Endothelial cell of umbilical vein (primary cell): ENCODE results near the gene KLHL25. TPM values are rescaled to one million over a fixed set of nuclear protein-coding genes. Genes with fewer than 3 reads are reported as not detected.
A peak's percentile ranks its signal among the peaks of the same experiment; 100 is the strongest.

Experiments
- Bru-seq: library from RNA; stranded (reverse); fragments of 400-500 nt; gene quantifications from one replicate; lab custom pipeline; 2021; lab: Mats Ljungman, UMichigan
- BruChase-seq, 2 experiments: library from RNA; stranded (reverse); fragments of 400-500 nt; gene quantifications; one replicate each; lab custom pipeline; 2021; lab: Mats Ljungman, UMichigan
- BruUV-seq: library from RNA; stranded (reverse); fragments of 400-500 nt; replicated peaks from 2 replicates; lab custom pipeline; 2021; lab: Mats Ljungman, UMichigan
- CTCF ChIA-PET: fragments of 300-600, 350-600 bp; sonication (Branson Sonifier 250); formaldehyde crosslinking; loops from one replicate; lab custom pipeline; 2021; ENCODE audit warnings: antibody characterized with exemption, inconsistent platforms; lab: Charles Lee
- POLR2A ChIA-PET: fragments of 300-600, 350-600 bp; sonication (Branson Sonifier 250); formaldehyde crosslinking; loops from one replicate; lab custom pipeline; 2021; ENCODE audit warnings: antibody characterized with exemption, inconsistent platforms; lab: Charles Lee
- DNase-seq: peaks from one replicate; pipeline ENCODE4 v3.0.0-alpha.2; 2011; ENCODE audit warnings: low read depth, low spot score
- FAIRE-seq: peaks from 2 replicates; lab custom pipeline; 2011; peaks lifted over from hg19 to GRCh38; lab: Jason Lieb, UNC
- H2AFZ ChIP-seq: 2 replicates; pipeline ENCODE4 v1.6.0; 2012; ENCODE audit warnings: low read depth, low read length, control low read depth, inconsistent platforms
- H3K27ac ChIP-seq: 2 replicates; pipeline ENCODE4 v1.5.1; 2011; ENCODE audit warnings: low read depth, mild to moderate bottlenecking, control low read depth, low read length, moderate library complexity; ENCODE audit not compliant: insufficient read depth
- H3K27me3 ChIP-seq, 2 experiments: 2 replicates each; pipeline versions ENCODE4 v1.6.0 to v1.6.1; 2011; ENCODE audit warnings: low read length in 2 of 2, mixed read lengths in 1 of 2; ENCODE audit not compliant: control insufficient read depth in 2 of 2, insufficient read depth in 2 of 2
- H3K36me3 ChIP-seq, 2 experiments: 2 replicates in 1 of 2; 3 replicates in 1 of 2; pipeline ENCODE4 v1.5.1; 2011; ENCODE audit warnings: low read length in 2 of 2, mild to moderate bottlenecking in 1 of 2, moderate library complexity in 1 of 2; ENCODE audit not compliant: control insufficient read depth in 2 of 2, insufficient read depth in 2 of 2; ENCODE audit errors: extremely low read depth in 1 of 2
- H3K4me1 ChIP-seq: 3 replicates; pipeline ENCODE4 v1.5.1; 2011; ENCODE audit warnings: mild to moderate bottlenecking, low read length; ENCODE audit not compliant: control insufficient read depth, insufficient read depth; ENCODE audit errors: extremely low read depth
- H3K4me2 ChIP-seq: 2 replicates; pipeline ENCODE4 v1.6.1; 2011; ENCODE audit warnings: low read length, control low read depth, mixed read lengths; ENCODE audit not compliant: insufficient read depth
- H3K4me3 ChIP-seq, 3 experiments: fragments of 200-600 bp in 1 of 3; sonication (generic), shearing (Covaris generic) in 1 of 3; replicated peaks in 1 of 3; 2 replicates each; pipeline ENCODE4 v1.5.1; 2011 to 2016; ENCODE audit warnings: control low read depth in 3 of 3, low read length in 3 of 3, mild to moderate bottlenecking in 2 of 3, inconsistent platforms in 1 of 3, low read depth in 1 of 3, moderate library complexity in 1 of 3; ENCODE audit not compliant: insufficient read depth in 1 of 3
- H3K79me2 ChIP-seq: 2 replicates; pipeline ENCODE4 v1.6.0; 2012; ENCODE audit warnings: low read length, inconsistent platforms; ENCODE audit not compliant: control insufficient read depth, insufficient read depth
- H3K9ac ChIP-seq: replicated peaks from 2 replicates; pipeline ENCODE3; 2011; ENCODE audit warnings: low read length, control low read depth; ENCODE audit not compliant: insufficient read depth; ENCODE audit errors: extremely low read depth
- H3K9me1 ChIP-seq: replicated peaks from 3 replicates; pipeline ENCODE4 v1.6.0; 2011; ENCODE audit warnings: mild to moderate bottlenecking, low read length; ENCODE audit not compliant: control insufficient read depth, insufficient read depth; ENCODE audit errors: extremely low read depth
- H3K9me3 ChIP-seq: replicated peaks from 2 replicates; pipeline ENCODE4 v1.5.1; 2012; ENCODE audit warnings: low read length, inconsistent platforms; ENCODE audit not compliant: control insufficient read depth, insufficient read depth
- H4K20me1 ChIP-seq: replicated peaks from 2 replicates; pipeline ENCODE3; 2011; ENCODE audit warnings: mild to moderate bottlenecking, low read length; ENCODE audit not compliant: control insufficient read depth, insufficient read depth; ENCODE audit errors: extremely low read depth
- CTCF ChIP-seq, 2 donors: IDR thresholded peaks; 1 replicate in 1 of 2; 2 replicates in 1 of 2; pipeline ENCODE4 v1.5.1; 2011; ENCODE audit warnings: low read length in 2 of 2, mild to moderate bottlenecking in 2 of 2, moderate library complexity in 2 of 2, control low read depth in 1 of 2, inconsistent platforms in 1 of 2, low read depth in 1 of 2; ENCODE audit not compliant: insufficient read depth in 1 of 2; ENCODE audit errors: extremely low read depth in 1 of 2
- POLR2A ChIP-seq: IDR thresholded peaks from 2 replicates; pipeline ENCODE4 v1.6.1; 2012; ENCODE audit warnings: low read depth, mild to moderate bottlenecking, control low read depth, low read length
- POLR2AphosphoS5 ChIP-seq: IDR thresholded peaks from 2 replicates; pipeline ENCODE4 v1.6.1; 2012; ENCODE audit warnings: low read depth, mild to moderate bottlenecking, control low read depth, low read length, moderate library complexity; ENCODE audit not compliant: insufficient read depth
- dilution Hi-C: fragments of 300-500 bp; cut with MboI; formaldehyde crosslinking; loops from one replicate; pipeline ENCODE4 v1.15.0; 2019; ENCODE audit warnings: low sequenced_read_pairs; ENCODE audit not compliant: extremely low pct_ligation_motif_present
- intact Hi-C: fragments of 100-400 bp; cut with micrococcal nuclease; formaldehyde crosslinking; loops from one replicate; pipeline ENCODE4 v1.10.0; 2022
- long read RNA-seq: library from polyadenylated mRNA; stranded (forward); transcript quantifications from one replicate; pipeline ENCODE4 v2.0.0, GENCODE V29; 2021
- polyA minus RNA-seq, 3 experiments: library from RNA; depleted of rRNA, polyadenylated mRNA; stranded (reverse); fragments of >200 nt; gene quantifications; 1 replicate in 1 of 3; 2 replicates in 2 of 3; pipeline ENCODE4 v1.2.3, GENCODE V29; 2011
- polyA plus RNA-seq, 4 experiments: library from polyadenylated mRNA; depleted of rRNA in 3 of 4; stranded (reverse) in 3 of 4; unstranded in 1 of 4; fragments of >200 nt; gene quantifications; 2 replicates each; pipeline versions ENCODE4 v1.2.1 to v1.2.3, GENCODE V29; 2011 to 2012; ENCODE audit warnings: missing spikeins in 1 of 4
- total RNA-seq: library from RNA; stranded (reverse); gene quantifications from 2 replicates; pipeline ENCODE4 v1.2.3, GENCODE V29; 2021

The KLHL25 gene
- total RNA-seq (5.2 and 5.4 TPM in 2 replicates), polyA plus RNA-seq (6.4 and 6.8 TPM in 2 replicates), polyA minus RNA-seq (5.2 and 5.7 TPM in 2 replicates), Bru-seq, nascent RNA (percentile 46 among the genes with signal in this experiment), BruChase-seq, experiment 1, labeled RNA remaining after a 6-hour chase (percentile 58 among the genes with signal in this experiment), BruChase-seq, experiment 2, labeled RNA remaining after a 2-hour chase (percentile 58 among the genes with signal in this experiment)
- 4.2 and 4.8 TPM in 2 replicates for polyA plus RNA-seq (2011; cell fraction: cytosol; rRNA removed)
- 6.1 and 6.3 TPM in 2 replicates for polyA plus RNA-seq (2011; cell fraction: nucleus; rRNA removed)
- polyA plus RNA-seq (2012), result 2.4 and 3.3 TPM in 2 replicates
- polyA minus RNA-seq (2011; cell fraction: cytosol; rRNA and poly(A)+ RNA removed), result 4.6 TPM
- polyA minus RNA-seq (2011; cell fraction: nucleus; rRNA and poly(A)+ RNA removed), result 4.6 and 4.9 TPM in 2 replicates
- long read RNA-seq, full-length matches to known transcripts, result 13 of 14 reads
- long read RNA-seq, partial matches to known transcripts, result 1 of 14 reads
- long read RNA-seq, other reads (novel, unspliced or antisense), result 0 of 14 reads

GRCh38 chr15:85794598-85795336 lies at the start of gene KLHL25:
Gene KLHL25, minus strand, starts transcription at chr15:85794925. Its CDS starts 25,115 bp downstream, at chr15:85769810.
- H3K36me3 ChIP-seq, result no peaks in the 10 kb centered on the region
- peak within 1 kb of the TSS; percentile 73 for H3K9ac ChIP-seq
- H3K27me3 ChIP-seq, result peaks cover 2% of the 10 kb centered on the region in 2 experiments
- H3K4me1 ChIP-seq, result peaks cover 16% of the 10 kb centered on the region
- H3K9me1 ChIP-seq, result no peaks in the 10 kb centered on the region
- peak within 1 kb of the TSS; percentile 43 to 76 (median 73) for H3K4me3 ChIP-seq
- H3K4me2 ChIP-seq, result peak within 1 kb of the TSS; percentile 95
- peak within 1 kb of the TSS; percentile 99 for H2AFZ ChIP-seq
- H3K27ac ChIP-seq, result peak within 1 kb of the TSS; percentile 46
- ChIA-PET CTCF (interaction anchor here (0.6 kb wide), 1 partner anchor 34 kb away, joined by 3 read pairs; no protein-coding TSS in a partner anchor), POLR2A (interaction anchor here (0.7 to 1.4 kb wide), 2 partner anchors 9 to 31 kb away, joined by 3 to 4 read pairs; no protein-coding TSS in a partner anchor)
- peak; percentile 66 for TF ChIP-seq POLR2A
- TF ChIP-seq CTCF (IDR thresholded peaks at IDR 0.05; ENCODE audit: extremely low read depth in 1 of 2, insufficient read depth in 1 of 2, low read depth in 1 of 2, low read length in 2 of 2), result no peak
- peak; percentile 77 for TF ChIP-seq POLR2AphosphoS5
- H3K9me3 ChIP-seq, result no peaks in the 10 kb centered on the region
- dilution Hi-C loops, result no loop called here
- peaks cover 2% of the 10 kb centered on the region for H3K79me2 ChIP-seq
- peak; percentile 95 for DNase-seq
- H4K20me1 ChIP-seq, result no peaks in the 10 kb centered on the region
- peak; percentile 95 for FAIRE-seq
- intact Hi-C loops, result loop anchor here (2.0 to 5.0 kb wide), 2 partner anchors 36 to 62 kb away; no protein-coding TSS in a partner anchor
- no TSS peak for BruUV-seq
